HG02571 (cell line): Measurements from ENCODE around the gene CX3CL1.

Source experiments
- ATAC-seq: cut with Tn5 transposase; IDR thresholded peaks from one replicate; pipeline ENCODE4 v1.9.1; 2021; ENCODE audit warnings: mild to moderate bottlenecking, moderate library complexity; ENCODE audit not compliant: unreplicated experiment

CX3CL1 gene

DNA sequence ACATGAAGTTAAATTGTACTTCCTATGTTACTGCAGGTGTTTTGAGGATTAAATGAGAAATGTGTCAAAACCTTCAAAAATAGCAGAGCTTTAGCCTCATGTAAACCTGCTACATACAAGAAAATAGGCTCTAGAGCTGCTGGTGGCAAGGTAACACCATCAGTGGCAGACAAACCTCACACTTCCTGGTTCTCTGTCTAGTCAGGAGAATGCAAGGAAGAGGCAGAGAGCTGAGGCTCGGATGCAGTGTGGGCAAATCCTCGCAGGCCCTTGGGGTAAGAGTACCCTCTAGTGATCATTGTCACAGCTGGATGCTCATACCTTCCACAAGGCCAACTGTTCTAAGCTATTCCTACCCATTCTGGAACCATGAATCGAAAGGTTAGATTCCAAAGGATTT is 60.7 kb downstream of the CX3CL1 start:
- no peak for ATAC-seq

DNA sequence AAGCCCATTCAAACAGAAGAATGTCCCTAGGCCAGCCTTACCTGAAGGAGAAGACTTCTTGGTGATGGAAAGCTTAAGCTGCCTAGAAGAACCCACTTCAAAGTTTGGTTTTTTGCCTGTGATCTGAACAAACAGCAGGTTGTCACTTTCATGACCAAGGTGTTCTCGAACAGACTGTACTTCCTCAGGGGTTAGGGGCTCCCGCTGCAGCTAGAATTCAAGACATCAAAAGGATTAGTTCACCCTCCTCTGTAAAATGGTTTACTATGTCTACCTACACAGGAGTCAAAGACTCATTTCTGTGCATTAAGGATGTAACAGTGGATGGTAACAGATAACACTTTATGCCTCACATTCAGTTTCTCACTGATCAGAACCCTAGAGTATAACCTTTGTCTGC is 61.7 kb downstream of the CX3CL1 start:
- ATAC-seq, result no peak
